Tibial artery (tissue), 4 donors: Measurements from ENCODE around the gene NRF1.

ENCODE experiments used
- DNase-seq, 2 donors: peaks; one replicate each; pipeline ENCODE4 v3.0.0-alpha.2; 2019
- H3K27ac ChIP-seq, 2 donors: fragments of 200-600 bp; sonication (generic) in 1 of 2; 1 replicate in 1 of 2; 2 replicates in 1 of 2; pipeline ENCODE4 v1.5.1; 2018 to 2019; ENCODE audit warnings: mild to moderate bottlenecking in 1 of 2
- H3K27me3 ChIP-seq, 2 donors: fragments of 200-600 bp; sonication (generic) in 1 of 2; one replicate each; pipeline versions ENCODE4 v1.5.1 to v1.6.0; 2016 to 2019
- H3K36me3 ChIP-seq, 3 donors: fragments of 200-600 bp; sonication (generic) in 2 of 3; one replicate each; pipeline ENCODE4 v1.5.1; 2016 to 2019; ENCODE audit warnings: mild to moderate bottlenecking in 2 of 3
- H3K4me1 ChIP-seq, 4 donors: fragments of 200-600 bp; sonication (generic) in 2 of 4; 1 replicate in 3 of 4; 2 replicates in 1 of 4; pipeline ENCODE4 v1.5.1; 2016 to 2019
- H3K4me3 ChIP-seq, 2 donors: fragments of 200-600 bp; sonication (generic) in 1 of 2; 1 replicate in 1 of 2; 2 replicates in 1 of 2; pipeline ENCODE4 v1.5.1; 2018 to 2019; ENCODE audit warnings: mild to moderate bottlenecking in 2 of 2
- H3K9me3 ChIP-seq, 3 donors: fragments of 200-600 bp; sonication (generic) in 1 of 3; one replicate each; pipeline ENCODE4 v1.5.1; 2016 to 2019
- intact Hi-C: fragments of 100-400 bp; cut with DNase I; formaldehyde crosslinking; loops from one replicate; pipeline ENCODE4 v1.15.0; 2023; ENCODE audit warnings: low total_unique reads
- TF ChIP-seq, protein P1 (sequence below), 2 experiments: fragments of 200-600 bp in 1 of 2; fragments of 450-650 bp in 1 of 2; IDR thresholded peaks; one replicate each; pipeline ENCODE4 v1.5.1; 2017 to 2019; ENCODE audit warnings: antibody characterized with exemption in 2 of 2, mild to moderate bottlenecking in 1 of 2, moderate library complexity in 1 of 2

Gene NRF1

DNA sequence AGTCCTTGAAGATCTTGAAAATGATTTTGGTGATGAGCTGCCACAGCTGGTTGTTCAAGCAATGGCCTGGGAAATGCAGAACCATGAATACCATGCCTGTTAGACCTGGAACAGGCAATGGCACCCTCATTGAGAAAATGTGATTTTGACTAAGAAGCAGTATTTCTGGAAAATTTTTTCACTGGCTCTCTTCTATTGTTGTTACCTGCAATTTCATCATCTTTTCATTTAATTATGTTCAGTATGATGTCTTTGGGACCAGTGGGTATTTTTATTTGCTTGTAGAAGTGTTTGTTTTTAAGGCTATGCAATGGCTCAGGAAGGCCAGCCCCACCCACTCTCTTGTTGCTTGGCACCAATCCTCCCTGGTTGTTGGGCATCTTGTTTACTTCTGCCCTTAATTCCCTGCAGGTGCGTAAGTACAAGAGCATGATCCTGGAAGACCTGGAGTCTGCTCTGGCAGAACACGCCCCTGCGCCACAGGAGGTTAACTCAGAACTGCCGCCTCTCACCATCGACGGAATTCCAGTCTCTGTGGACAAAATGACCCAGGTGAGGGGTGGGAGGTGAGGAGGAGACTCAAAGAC lies 78.6 kb downstream of the NRF1 start:
- Histone ChIP-seq H3K9me3 (no peaks in the 10 kb centered on the region), H3K4me1 (peaks cover 0 to 5% (median 0%) of the 10 kb centered on the region in 4 donors), H3K27ac (no peak overlapping the region), H3K27me3 (no peaks in the 10 kb centered on the region), H3K4me3 (no peak overlapping the region), H3K36me3 (peaks cover 15 to 45% (median 19%) of the 10 kb centered on the region in 3 donors)
- intact Hi-C loops, result no loop called here
- TF ChIP-seq, protein P1, sequence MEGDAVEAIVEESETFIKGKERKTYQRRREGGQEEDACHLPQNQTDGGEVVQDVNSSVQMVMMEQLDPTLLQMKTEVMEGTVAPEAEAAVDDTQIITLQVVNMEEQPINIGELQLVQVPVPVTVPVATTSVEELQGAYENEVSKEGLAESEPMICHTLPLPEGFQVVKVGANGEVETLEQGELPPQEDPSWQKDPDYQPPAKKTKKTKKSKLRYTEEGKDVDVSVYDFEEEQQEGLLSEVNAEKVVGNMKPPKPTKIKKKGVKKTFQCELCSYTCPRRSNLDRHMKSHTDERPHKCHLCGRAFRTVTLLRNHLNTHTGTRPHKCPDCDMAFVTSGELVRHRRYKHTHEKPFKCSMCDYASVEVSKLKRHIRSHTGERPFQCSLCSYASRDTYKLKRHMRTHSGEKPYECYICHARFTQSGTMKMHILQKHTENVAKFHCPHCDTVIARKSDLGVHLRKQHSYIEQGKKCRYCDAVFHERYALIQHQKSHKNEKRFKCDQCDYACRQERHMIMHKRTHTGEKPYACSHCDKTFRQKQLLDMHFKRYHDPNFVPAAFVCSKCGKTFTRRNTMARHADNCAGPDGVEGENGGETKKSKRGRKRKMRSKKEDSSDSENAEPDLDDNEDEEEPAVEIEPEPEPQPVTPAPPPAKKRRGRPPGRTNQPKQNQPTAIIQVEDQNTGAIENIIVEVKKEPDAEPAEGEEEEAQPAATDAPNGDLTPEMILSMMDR (IDR thresholded peaks at IDR 0.05), result no peak
- no peak for DNase-seq

DNA sequence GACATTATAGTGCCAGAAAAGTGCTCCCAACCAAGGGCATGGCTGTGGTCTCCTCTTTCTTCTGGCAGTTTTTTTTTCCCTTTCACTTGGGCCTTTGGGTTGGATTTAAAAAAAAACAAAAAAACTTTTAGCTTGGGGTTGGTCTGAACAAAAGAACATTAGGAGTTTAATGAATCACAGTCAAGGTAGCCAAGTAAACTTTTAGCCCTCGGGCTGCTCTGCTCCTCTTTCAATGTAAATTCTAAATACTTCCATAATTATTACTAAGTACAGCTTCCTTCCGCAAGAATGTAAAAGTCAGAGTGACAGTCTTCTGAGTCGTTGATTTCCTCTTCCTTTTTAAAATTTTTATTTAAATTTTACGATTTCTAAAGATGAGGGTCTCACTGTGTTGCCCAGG lies 79.2 kb downstream of the NRF1 start:
- H3K27ac ChIP-seq, result no peak overlapping the region
- H3K4me1 ChIP-seq, result peaks cover 0 to 2% (median 0%) of the 10 kb centered on the region in 4 donors
- H3K4me3 ChIP-seq, result no peak overlapping the region
- TF ChIP-seq, protein P1 (IDR thresholded peaks at IDR 0.05), result no peak
- peaks cover 15 to 45% (median 19%) of the 10 kb centered on the region in 3 donors for H3K36me3 ChIP-seq
- H3K27me3 ChIP-seq, result no peaks in the 10 kb centered on the region
- H3K9me3 ChIP-seq, result no peaks in the 10 kb centered on the region
- intact Hi-C loops, result no loop called here
- DNase-seq, result no peak

DNA sequence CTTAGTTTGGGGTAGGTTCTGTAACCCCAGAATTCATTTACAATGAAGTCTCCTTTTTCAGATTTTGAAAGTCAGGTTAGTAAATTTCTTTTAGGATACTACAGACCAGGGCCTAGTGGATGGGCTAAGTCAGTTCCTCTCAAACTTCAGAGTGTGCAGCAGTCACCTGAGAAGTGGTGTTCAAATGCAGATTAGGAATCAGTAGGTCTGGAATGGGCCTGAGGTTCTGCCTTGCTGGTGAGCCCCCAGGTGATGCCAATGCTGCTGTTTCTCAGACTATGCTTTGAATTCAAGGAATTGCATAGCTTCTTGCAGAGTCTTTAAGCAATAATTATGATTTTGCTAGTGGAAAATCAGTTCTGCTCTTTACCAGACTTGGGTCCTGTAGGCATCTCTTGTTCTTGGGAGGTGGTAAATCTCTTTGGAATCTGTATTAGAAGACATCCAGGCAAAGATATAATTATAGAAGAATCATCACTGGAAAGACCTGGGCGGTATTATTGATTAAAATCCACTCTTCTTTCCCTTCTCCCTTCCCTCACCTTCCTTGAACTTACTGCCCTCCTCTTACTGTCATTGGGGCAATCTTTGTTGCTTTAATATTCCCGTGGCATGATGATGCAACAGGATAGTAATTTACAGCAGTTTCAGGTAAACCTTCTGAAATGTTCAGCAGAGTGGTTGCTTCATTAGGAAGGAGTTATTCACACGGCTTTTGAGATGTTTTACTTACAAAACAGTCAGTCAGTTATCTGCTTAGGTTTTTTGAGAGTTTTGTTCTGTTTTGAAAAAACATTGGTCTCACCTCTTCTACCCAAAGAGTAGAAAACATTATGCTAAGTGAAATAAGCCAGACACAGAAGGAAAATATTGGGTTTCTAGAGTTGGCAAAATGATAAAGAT lies 87.2 kb downstream of the NRF1 start:
- DNase-seq, result no peak
- Histone ChIP-seq H3K27ac (no peak overlapping the region), H3K27me3 (no peaks in the 10 kb centered on the region), H3K36me3 (peaks cover 0 to 6% (median 0%) of the 10 kb centered on the region in 3 donors), H3K9me3 (no peaks in the 10 kb centered on the region), H3K4me1 (peaks cover 0 to 19% (median 4%) of the 10 kb centered on the region in 4 donors), H3K4me3 (no peak overlapping the region)
- intact Hi-C loops, result no loop called here
- TF ChIP-seq, protein P1 (IDR thresholded peaks at IDR 0.05), result no peak

DNA sequence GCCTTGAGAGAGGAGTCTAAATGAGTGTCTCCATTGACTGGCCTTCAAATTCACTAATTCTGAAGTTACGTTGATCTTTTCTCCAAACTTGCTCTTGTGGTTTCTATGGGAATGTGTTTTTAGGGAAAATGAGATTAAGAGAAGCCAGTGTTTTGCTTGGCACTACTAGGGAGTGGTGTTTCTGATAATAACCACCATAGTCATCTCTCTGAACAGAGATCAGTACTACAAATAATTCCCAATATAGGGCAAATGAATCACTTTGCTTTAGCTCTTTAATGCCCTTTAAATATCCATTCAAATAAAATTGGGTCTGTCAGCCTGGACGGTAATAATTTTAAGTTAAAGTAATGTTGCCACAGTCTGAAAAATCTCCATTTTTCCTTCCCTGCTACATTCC lies 90.8 kb downstream of the NRF1 start:
- intact Hi-C loops, result no loop called here
- no peaks in the 10 kb centered on the region for H3K27me3 ChIP-seq
- no peaks in the 10 kb centered on the region for H3K9me3 ChIP-seq
- H3K36me3 ChIP-seq, result peaks cover 0 to 6% (median 0%) of the 10 kb centered on the region in 3 donors
- DNase-seq, result no peak
- no peak overlapping the region for H3K4me3 ChIP-seq
- H3K4me1 ChIP-seq, result peaks cover 0 to 19% (median 4%) of the 10 kb centered on the region in 4 donors
- TF ChIP-seq, protein P1 (IDR thresholded peaks at IDR 0.05), result no peak
- H3K27ac ChIP-seq, result no peak overlapping the region

DNA sequence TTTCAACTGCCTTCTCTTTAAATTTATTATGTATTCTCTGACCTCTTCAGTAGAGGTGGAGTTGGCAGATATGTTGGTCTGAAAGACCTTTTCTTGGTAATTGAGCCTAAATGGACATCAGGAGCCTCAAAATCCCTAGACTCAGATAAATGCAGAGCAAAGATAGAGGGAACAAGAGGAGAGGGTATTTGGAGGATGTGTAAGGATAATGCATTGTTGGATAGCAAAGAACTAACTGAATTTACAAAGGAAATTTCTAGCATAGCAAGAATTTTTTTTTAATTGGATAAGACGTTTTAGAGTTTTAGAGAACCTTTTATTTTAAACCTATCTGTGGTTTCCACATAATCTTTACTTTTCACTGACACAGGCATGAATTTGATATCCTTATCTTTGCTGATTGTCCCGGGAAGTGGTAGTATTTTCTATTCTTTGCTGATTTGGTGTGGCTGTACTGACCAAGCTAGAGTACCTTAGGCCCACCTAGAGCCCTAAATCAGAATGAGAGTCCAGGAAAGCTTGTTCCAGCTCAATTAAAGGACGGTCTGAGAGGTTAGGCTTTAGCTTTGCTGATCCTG lies 91.3 kb downstream of the NRF1 start:
- Histone ChIP-seq H3K36me3 (peaks cover 0 to 6% (median 0%) of the 10 kb centered on the region in 3 donors), H3K27me3 (no peaks in the 10 kb centered on the region), H3K4me3 (no peak overlapping the region), H3K27ac (no peak overlapping the region), H3K9me3 (no peaks in the 10 kb centered on the region), H3K4me1 (peaks cover 0 to 19% (median 4%) of the 10 kb centered on the region in 4 donors)
- DNase-seq, result no peak
- intact Hi-C loops, result no loop called here
- TF ChIP-seq, protein P1 (IDR thresholded peaks at IDR 0.05), result no peak
